Upper lobe of left lung (tissue), 4 donors: ENCODE results near the gene SZRD1.

Experiments
- EP300 ChIP-seq, 4 donors: sonication (generic); formaldehyde crosslinking; IDR thresholded peaks; one replicate each; pipeline ENCODE4 v1.5.1; 2017; ENCODE audit warnings: antibody characterized with exemption in 4 of 4, control low read depth in 2 of 4
- POLR2A ChIP-seq, 4 donors: fragments of 450-650 bp; IDR thresholded peaks; one replicate each; pipeline ENCODE4 v1.5.1; 2016 to 2017; ENCODE audit warnings: antibody characterized with exemption in 4 of 4, mild to moderate bottlenecking in 2 of 4
- TF ChIP-seq, protein P1 (sequence below), 6 experiments: fragments of 450-650 bp in 4 of 6; fragments of 200-600 bp in 2 of 6; sonication (generic) in 2 of 6; IDR thresholded peaks; one replicate each; pipeline ENCODE4 v1.5.1; 2016 to 2019; ENCODE audit warnings: antibody characterized with exemption in 6 of 6

GRCh38 chr1:16441282-16441665 is 74.2 kb downstream of the SZRD1 start:
- TF ChIP-seq EP300 (IDR thresholded peaks at IDR 0.05), result no peak
- TF ChIP-seq, protein P1, sequence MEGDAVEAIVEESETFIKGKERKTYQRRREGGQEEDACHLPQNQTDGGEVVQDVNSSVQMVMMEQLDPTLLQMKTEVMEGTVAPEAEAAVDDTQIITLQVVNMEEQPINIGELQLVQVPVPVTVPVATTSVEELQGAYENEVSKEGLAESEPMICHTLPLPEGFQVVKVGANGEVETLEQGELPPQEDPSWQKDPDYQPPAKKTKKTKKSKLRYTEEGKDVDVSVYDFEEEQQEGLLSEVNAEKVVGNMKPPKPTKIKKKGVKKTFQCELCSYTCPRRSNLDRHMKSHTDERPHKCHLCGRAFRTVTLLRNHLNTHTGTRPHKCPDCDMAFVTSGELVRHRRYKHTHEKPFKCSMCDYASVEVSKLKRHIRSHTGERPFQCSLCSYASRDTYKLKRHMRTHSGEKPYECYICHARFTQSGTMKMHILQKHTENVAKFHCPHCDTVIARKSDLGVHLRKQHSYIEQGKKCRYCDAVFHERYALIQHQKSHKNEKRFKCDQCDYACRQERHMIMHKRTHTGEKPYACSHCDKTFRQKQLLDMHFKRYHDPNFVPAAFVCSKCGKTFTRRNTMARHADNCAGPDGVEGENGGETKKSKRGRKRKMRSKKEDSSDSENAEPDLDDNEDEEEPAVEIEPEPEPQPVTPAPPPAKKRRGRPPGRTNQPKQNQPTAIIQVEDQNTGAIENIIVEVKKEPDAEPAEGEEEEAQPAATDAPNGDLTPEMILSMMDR (IDR thresholded peaks at IDR 0.05), result no peak
- no peak for TF ChIP-seq POLR2A (IDR thresholded peaks at IDR 0.05)
